Measurements from ENCODE around the gene MYL11.
A peak's percentile ranks its signal among the peaks of the same experiment; 100 is the strongest.

The MYL11 gene

DNA sequence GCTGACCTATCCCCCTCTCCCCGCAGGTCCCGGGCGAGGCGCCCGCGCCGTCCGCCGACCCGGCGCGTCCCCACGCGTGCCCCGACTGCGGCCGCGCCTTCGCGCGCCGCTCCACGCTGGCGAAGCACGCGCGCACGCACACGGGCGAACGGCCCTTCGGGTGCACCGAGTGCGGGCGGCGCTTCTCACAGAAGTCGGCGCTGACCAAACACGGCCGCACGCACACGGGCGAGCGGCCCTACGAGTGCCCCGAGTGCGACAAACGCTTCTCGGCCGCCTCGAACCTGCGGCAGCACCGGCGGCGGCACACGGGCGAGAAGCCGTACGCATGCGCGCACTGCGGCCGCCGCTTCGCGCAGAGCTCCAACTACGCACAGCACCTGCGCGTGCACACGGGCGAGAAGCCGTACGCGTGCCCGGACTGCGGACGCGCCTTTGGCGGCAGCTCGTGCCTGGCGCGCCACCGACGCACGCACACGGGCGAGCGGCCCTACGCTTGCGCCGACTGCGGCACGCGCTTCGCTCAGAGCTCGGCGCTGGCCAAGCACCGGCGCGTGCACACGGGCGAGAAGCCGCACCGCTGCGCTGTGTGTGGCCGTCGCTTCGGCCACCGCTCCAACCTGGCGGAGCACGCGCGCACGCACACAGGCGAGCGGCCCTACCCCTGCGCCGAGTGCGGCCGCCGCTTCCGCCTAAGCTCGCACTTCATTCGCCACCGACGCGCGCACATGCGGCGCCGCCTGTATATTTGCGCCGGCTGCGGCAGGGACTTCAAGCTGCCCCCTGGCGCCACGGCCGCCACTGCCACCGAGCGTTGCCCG, 43.1 kb downstream of the MYL11 start (continued):
- TF ChIP-seq HIC1 (tag by site-specific recombination; IDR thresholded peaks at IDR 0.05) (peak; percentile 65; the same call in 1 of the 2 replicates), SCRT2 (tag by site-specific recombination; IDR thresholded peaks at IDR 0.05) (no peak), ZNF48 (tag by site-specific recombination; IDR thresholded peaks at IDR 0.05) (no peak), ZNF624 (tag by site-specific recombination; IDR thresholded peaks at IDR 0.05) (no peak), OSR2 (tag by site-specific recombination; IDR thresholded peaks at IDR 0.05) (peak; percentile 47), ZNF350 (tag by site-specific recombination; IDR thresholded peaks at IDR 0.05) (no peak), ZNF398 (tag by site-specific recombination; IDR thresholded peaks at IDR 0.05) (no peak), YY1 (tag by site-specific recombination; IDR thresholded peaks at IDR 0.05) (peak; percentile 57), ZNF324 (tag by site-specific recombination; IDR thresholded peaks at IDR 0.05) (peak; percentile 37; the same call in 1 of the 2 replicates), ZNF585B (tag by site-specific recombination; IDR thresholded peaks at IDR 0.05) (no peak), ZNF792 (tag by site-specific recombination; IDR thresholded peaks at IDR 0.05) (peak; percentile 100), ZNF560 (tag by site-specific recombination; IDR thresholded peaks at IDR 0.05; ENCODE audit: borderline replicate concordance) (no peak), ZNF549 (tag by site-specific recombination; IDR thresholded peaks at IDR 0.05) (no peak), ZNF354C (tag by site-specific recombination; IDR thresholded peaks at IDR 0.05; ENCODE audit: borderline replicate concordance, low read depth) (no peak), PRDM1 (tag by site-specific recombination; IDR thresholded peaks at IDR 0.05) (no peak), HOXD13 (CRISPR knock-in tag; IDR thresholded peaks at IDR 0.05; ENCODE audit: borderline replicate concordance) (no peak), ZNF830 (tag by site-specific recombination; IDR thresholded peaks at IDR 0.05; ENCODE audit: low read depth) (no peak), ZNF843 (tag by site-specific recombination; IDR thresholded peaks at IDR 0.05) (no peak), ZNF341 (tag by site-specific recombination; IDR thresholded peaks at IDR 0.05; ENCODE audit: low read depth) (no peak), ZNF175 (tag by site-specific recombination; IDR thresholded peaks at IDR 0.05) (no peak), ZBTB8A (tag by site-specific recombination; IDR thresholded peaks at IDR 0.05) (peak; percentile 38; the same call in 1 of the 2 replicates), ZNF366 (tag by site-specific recombination; conservative IDR thresholded peaks at IDR 0.05) (no peak), ZNF132 (tag by site-specific recombination; IDR thresholded peaks at IDR 0.05; ENCODE audit: borderline replicate concordance) (no peak), ZNF555 (tag by site-specific recombination; conservative IDR thresholded peaks at IDR 0.05) (no peak), ZNF558 (tag by site-specific recombination; IDR thresholded peaks at IDR 0.05) (no peak), ZNF404 (tag by site-specific recombination; IDR thresholded peaks at IDR 0.05) (no peak), ZNF311 (tag by site-specific recombination; IDR thresholded peaks at IDR 0.05; ENCODE audit: borderline replicate concordance) (no peak)
- TF ChIP-seq, protein P1, sequence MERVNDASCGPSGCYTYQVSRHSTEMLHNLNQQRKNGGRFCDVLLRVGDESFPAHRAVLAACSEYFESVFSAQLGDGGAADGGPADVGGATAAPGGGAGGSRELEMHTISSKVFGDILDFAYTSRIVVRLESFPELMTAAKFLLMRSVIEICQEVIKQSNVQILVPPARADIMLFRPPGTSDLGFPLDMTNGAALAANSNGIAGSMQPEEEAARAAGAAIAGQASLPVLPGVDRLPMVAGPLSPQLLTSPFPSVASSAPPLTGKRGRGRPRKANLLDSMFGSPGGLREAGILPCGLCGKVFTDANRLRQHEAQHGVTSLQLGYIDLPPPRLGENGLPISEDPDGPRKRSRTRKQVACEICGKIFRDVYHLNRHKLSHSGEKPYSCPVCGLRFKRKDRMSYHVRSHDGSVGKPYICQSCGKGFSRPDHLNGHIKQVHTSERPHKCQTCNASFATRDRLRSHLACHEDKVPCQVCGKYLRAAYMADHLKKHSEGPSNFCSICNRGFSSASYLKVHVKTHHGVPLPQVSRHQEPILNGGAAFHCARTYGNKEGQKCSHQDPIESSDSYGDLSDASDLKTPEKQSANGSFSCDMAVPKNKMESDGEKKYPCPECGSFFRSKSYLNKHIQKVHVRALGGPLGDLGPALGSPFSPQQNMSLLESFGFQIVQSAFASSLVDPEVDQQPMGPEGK (tag by site-specific recombination; IDR thresholded peaks at IDR 0.05): peak; percentile 58; the same call in 1 of the 2 replicates
- TF ChIP-seq, protein P2, sequence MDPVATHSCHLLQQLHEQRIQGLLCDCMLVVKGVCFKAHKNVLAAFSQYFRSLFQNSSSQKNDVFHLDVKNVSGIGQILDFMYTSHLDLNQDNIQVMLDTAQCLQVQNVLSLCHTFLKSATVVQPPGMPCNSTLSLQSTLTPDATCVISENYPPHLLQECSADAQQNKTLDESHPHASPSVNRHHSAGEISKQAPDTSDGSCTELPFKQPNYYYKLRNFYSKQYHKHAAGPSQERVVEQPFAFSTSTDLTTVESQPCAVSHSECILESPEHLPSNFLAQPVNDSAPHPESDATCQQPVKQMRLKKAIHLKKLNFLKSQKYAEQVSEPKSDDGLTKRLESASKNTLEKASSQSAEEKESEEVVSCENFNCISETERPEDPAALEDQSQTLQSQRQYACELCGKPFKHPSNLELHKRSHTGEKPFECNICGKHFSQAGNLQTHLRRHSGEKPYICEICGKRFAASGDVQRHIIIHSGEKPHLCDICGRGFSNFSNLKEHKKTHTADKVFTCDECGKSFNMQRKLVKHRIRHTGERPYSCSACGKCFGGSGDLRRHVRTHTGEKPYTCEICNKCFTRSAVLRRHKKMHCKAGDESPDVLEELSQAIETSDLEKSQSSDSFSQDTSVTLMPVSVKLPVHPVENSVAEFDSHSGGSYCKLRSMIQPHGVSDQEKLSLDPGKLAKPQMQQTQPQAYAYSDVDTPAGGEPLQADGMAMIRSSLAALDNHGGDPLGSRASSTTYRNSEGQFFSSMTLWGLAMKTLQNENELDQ (tag by site-specific recombination; IDR thresholded peaks at IDR 0.05; ENCODE audit: low read depth): no peak
- TF ChIP-seq, protein P3, sequence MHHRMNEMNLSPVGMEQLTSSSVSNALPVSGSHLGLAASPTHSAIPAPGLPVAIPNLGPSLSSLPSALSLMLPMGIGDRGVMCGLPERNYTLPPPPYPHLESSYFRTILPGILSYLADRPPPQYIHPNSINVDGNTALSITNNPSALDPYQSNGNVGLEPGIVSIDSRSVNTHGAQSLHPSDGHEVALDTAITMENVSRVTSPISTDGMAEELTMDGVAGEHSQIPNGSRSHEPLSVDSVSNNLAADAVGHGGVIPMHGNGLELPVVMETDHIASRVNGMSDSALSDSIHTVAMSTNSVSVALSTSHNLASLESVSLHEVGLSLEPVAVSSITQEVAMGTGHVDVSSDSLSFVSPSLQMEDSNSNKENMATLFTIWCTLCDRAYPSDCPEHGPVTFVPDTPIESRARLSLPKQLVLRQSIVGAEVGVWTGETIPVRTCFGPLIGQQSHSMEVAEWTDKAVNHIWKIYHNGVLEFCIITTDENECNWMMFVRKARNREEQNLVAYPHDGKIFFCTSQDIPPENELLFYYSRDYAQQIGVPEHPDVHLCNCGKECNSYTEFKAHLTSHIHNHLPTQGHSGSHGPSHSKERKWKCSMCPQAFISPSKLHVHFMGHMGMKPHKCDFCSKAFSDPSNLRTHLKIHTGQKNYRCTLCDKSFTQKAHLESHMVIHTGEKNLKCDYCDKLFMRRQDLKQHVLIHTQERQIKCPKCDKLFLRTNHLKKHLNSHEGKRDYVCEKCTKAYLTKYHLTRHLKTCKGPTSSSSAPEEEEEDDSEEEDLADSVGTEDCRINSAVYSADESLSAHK (tag by site-specific recombination; IDR thresholded peaks at IDR 0.05): no peak

All from HEK293 (cell line).